GM21786 (cell line): Measurements from ENCODE around the gene SLC27A6.

Experiments used
- ATAC-seq: cut with Tn5 transposase; IDR thresholded peaks from one replicate; pipeline ENCODE4 v1.9.1; 2021; ENCODE audit not compliant: unreplicated experiment

SLC27A6 gene

GRCh38 chr5:129057329-129057728, 92.0 kb downstream of the SLC27A6 start:
- no peak for ATAC-seq

DNA sequence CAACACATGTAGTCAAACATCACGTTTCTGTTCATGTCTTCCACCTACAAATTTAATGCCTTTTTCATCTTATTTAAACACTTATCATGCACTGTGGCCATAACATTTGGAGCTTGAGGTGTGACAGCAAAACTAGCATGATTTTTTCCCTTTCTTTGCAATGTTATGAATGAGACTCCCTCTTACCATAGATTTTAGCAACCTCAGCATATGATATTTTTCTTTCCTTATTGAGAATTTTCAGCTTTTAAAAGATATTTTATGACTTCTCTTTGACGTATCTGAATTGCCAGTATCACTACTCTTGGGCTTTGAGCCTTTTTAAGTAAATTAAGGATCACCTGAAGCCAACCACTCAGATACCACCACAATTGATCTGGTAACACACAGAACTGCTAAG, 96.6 kb downstream of the SLC27A6 start:
- ATAC-seq = no peak

GRCh38 chr5:129063483-129064113, 98.3 kb downstream of the SLC27A6 start:
- ATAC-seq = no peak

DNA sequence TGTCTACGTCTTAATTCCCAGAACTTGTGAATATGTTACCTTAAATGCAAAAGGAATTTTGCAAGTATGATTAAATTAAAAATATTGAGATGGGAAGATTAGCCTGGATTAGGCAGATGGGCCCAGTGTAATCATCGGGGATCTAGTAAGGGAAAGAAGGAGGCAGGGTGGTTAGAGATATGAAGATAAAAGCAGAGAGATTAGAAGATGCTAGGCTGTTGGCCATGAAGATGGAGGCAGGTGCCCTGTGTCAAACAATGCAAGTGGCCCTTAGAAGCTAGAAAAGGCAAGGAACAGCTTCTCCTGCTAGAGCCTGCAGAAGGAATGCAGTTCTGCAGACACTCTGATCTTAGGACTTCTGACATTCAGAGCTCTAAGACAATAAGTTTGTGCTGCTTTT, 100.4 kb downstream of the SLC27A6 start:
- no peak for ATAC-seq

- no peak for ATAC-seq
Observed at GRCh38 chr5:129067745-129068144, 102.5 kb downstream of the SLC27A6 start.

GRCh38 chr5:129069292-129069691, 104.0 kb downstream of the SLC27A6 start:
- ATAC-seq = no peak

GRCh38 chr5:129073111-129073510, 107.8 kb downstream of the SLC27A6 start:
- no peak for ATAC-seq

GRCh38 chr5:129074903-129075302, 109.6 kb downstream of the SLC27A6 start:
- ATAC-seq = no peak

DNA sequence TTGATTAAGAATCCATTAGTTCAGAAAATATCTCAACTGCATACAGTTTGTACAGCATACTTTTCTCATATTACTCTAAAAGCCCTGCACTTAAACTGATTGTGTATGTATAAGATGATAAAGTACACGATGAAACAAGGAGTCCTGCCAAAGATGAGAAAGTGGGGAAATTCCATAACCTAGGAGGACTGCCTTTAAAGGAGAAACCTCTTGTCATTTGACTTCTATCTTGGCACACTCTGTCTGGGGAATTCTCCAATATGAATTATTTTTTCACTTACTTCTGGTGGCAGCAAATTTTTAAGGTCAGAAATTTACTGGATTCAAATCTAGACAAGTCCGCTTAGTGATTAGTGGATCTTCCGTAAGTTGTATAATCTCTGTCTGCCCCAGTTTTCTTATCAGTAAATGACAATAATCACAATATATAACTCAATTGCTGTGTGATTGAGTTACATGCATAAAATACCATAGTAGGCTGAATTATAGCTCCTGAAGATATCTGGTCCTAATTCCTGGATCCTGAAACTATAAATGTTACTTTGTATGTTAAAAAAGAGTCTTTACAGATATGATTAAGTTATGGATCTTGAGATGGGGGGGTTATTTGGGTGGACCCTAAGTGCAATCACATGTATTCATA, 112.3 kb downstream of the SLC27A6 start:
- ATAC-seq = no peak

DNA sequence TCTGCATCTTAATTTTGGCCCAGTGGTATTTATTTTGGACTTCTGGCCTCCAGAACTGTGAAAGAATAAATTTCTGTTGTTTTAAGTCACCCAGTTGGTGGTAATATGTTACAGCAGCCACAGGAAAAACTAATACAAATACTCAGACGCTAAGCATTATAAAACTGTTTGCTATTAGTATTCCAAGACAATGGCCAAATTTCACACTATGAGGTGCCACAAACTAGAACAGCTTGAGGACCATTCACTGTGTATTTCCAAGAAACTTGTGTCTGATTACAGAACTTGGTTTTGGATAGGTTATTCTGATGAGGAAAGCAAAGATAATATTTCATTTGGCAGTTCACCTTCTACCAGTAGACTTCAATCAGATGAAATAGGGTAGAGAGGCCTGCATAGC, 113.0 kb downstream of the SLC27A6 start:
- no peak for ATAC-seq

GRCh38 chr5:129078660-129079059, 113.4 kb downstream of the SLC27A6 start:
- no peak for ATAC-seq

- ATAC-seq = no peak
Observed at GRCh38 chr5:129079496-129079895, 114.2 kb downstream of the SLC27A6 start.

- ATAC-seq = no peak
Observed at GRCh38 chr5:129080766-129081165, 115.5 kb downstream of the SLC27A6 start.

GRCh38 chr5:129082225-129083136, 117.2 kb downstream of the SLC27A6 start:
- ATAC-seq = no peak
